ENCODE measurements around the gene HNRNPF. TPM values are rescaled to one million over a fixed set of nuclear protein-coding genes. Genes with fewer than 3 reads are reported as not detected.
"Not testable (repeated sequence)": the region's sequence is repeated elsewhere in the genome, so short reads cannot be mapped to it uniquely, and the experiment has no call there.

HNRNPF gene
- total RNA-seq, 1 donor from 2014 or later = 268 TPM

DNA sequence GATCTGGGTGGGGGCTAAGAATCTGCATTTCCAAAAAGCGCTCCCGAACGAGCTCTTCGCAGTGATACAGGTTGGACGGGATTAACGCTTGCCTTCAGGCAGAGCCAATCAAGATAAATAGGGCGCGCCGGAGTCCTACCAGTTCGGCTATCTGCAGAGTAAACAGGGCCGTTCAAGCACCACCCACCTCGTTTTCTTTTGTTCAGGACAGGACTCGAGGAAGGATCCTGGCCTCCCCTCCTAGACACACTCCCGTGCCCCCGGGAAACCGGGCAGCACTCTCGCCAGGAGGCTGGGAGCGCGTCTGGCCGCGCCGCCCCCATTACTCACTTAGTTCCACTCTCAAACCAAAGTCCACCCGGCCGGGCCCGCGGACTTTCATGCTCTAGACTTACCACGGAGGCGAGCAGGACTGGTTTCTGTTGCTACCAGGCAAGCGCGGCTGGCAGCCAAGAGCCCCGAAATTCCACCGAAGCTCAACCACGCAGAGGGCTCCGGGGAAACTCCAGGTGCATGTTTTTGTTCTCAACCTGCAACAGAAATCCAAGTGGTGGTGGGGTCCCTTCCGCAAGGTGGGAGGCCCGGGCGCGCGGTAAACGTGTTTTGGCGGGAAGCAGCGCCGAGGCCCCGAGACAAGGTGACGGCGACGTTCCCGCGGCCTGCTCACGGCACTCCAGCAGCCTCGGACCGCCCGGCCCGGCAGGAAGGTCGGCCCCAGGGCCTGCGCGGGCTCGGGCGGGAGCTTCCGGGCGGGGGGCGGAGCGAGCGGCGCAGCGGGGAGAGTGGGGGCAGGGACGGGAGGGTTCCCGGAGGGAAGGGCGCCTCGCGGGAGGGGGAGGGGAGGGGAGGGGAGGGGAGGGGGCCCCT is 12.7 kb downstream of the HNRNPF start:
- peak overlapping the region; percentile 70 for H3K4me3 ChIP-seq (ENCODE audit: low read depth, low read length)
- TF ChIP-seq, protein P1, sequence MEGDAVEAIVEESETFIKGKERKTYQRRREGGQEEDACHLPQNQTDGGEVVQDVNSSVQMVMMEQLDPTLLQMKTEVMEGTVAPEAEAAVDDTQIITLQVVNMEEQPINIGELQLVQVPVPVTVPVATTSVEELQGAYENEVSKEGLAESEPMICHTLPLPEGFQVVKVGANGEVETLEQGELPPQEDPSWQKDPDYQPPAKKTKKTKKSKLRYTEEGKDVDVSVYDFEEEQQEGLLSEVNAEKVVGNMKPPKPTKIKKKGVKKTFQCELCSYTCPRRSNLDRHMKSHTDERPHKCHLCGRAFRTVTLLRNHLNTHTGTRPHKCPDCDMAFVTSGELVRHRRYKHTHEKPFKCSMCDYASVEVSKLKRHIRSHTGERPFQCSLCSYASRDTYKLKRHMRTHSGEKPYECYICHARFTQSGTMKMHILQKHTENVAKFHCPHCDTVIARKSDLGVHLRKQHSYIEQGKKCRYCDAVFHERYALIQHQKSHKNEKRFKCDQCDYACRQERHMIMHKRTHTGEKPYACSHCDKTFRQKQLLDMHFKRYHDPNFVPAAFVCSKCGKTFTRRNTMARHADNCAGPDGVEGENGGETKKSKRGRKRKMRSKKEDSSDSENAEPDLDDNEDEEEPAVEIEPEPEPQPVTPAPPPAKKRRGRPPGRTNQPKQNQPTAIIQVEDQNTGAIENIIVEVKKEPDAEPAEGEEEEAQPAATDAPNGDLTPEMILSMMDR (IDR thresholded peaks at IDR 0.05; ENCODE audit: insufficient read depth, low read length, poor library complexity, severe bottlenecking) = no peak
- DNase-seq (ENCODE audit: low read depth) = no peak
- H3K27me3 ChIP-seq (ENCODE audit: control insufficient read depth, insufficient read depth, low read length) = no peaks in the 10 kb centered on the region
- H3K36me3 ChIP-seq (ENCODE audit: control insufficient read depth, insufficient read depth, low read length) = peaks cover 2% of the 10 kb centered on the region

GRCh38 chr10:43395571-43396060 is 13.4 kb downstream of the HNRNPF start:
- TF ChIP-seq, protein P1 (IDR thresholded peaks at IDR 0.05; ENCODE audit: insufficient read depth, low read length, poor library complexity, severe bottlenecking) = no peak
- DNase-seq (ENCODE audit: low read depth) = no peak
- no peaks in the 10 kb centered on the region for H3K27me3 ChIP-seq (ENCODE audit: control insufficient read depth, insufficient read depth, low read length)
- peaks cover 2% of the 10 kb centered on the region for H3K36me3 ChIP-seq (ENCODE audit: control insufficient read depth, insufficient read depth, low read length)
- H3K4me3 ChIP-seq (ENCODE audit: low read depth, low read length) = peak overlapping the region; percentile 70

GRCh38 chr10:43394868-43395267 is 14.1 kb downstream of the HNRNPF start:
- TF ChIP-seq, protein P1 (IDR thresholded peaks at IDR 0.05; ENCODE audit: insufficient read depth, low read length, poor library complexity, severe bottlenecking) = no peak
- no peak overlapping the region for H3K4me3 ChIP-seq (ENCODE audit: low read depth, low read length)

DNA sequence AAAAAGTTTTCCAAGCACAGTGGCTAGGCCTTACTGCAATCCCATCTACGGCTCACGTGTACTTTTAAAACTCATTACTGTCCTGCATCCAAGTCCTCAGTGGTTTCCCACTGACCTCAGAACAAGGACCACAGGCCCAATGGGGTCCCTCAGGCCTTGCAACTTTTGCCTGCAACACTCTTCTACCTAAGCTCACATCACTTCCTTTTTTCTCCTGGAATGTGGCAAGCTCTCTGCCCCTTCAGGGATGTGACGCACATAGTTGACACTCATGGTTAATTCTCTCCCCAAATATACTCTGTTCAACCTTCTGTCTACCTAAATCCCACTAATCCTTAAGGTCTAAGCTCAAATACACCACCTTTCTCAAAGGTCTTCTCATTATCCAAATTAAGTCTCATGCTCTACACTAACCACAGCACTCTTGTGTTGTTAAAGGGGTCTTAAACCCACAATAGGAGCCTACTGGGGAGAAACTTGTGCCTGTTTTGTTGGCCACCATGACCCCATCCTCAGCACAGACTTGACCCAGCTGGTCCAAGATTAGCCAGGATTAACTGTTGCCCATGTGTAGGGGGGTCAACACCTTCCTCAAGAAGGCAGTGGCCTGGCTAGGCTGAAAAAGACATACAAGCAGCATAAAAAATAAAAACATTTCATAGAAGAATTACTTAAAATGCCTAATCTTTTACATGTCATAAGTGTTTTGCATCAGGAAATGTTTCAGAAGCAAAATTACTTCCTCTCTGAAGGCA is 15.2 kb downstream of the HNRNPF start:
- DNase-seq (ENCODE audit: low read depth) = no peak
- Histone ChIP-seq H3K27me3 (ENCODE audit: control insufficient read depth, insufficient read depth, low read length) (no peaks in the 10 kb centered on the region), H3K4me3 (ENCODE audit: low read depth, low read length) (no peak overlapping the region), H3K36me3 (ENCODE audit: control insufficient read depth, insufficient read depth, low read length) (peaks cover 5% of the 10 kb centered on the region)
- TF ChIP-seq, protein P1 (IDR thresholded peaks at IDR 0.05; ENCODE audit: insufficient read depth, low read length, poor library complexity, severe bottlenecking) = no peak

More at GRCh38 chr10:43394868-43395267, 14.1 kb downstream of the HNRNPF start:
- DNase-seq (ENCODE audit: low read depth) = no peak
- no peaks in the 10 kb centered on the region for H3K27me3 ChIP-seq (ENCODE audit: control insufficient read depth, insufficient read depth, low read length)
- H3K36me3 ChIP-seq (ENCODE audit: control insufficient read depth, insufficient read depth, low read length) = peaks cover 4% of the 10 kb centered on the region

DNA sequence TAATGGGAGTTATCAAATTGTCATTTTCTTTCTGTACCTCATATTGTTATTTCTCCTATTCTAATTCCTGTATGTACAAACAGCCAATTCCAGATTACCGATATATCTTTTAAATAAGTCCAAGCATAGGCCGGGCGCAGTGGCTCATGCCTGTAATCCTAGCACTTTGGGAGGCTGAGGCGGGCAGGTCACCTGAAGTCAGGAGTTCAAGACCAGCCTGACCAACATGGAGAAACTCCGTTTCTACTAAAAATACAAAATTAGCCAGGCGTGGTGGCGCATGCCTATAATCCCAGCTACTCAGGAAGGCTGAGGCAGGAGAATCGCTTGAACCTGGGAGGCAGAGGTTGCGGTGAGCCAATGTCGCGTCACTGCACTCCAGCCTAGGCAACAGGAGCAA is 15.8 kb downstream of the HNRNPF start:
- not testable (repeated sequence) for H3K36me3 ChIP-seq (ENCODE audit: control insufficient read depth, insufficient read depth, low read length); DNase-seq (ENCODE audit: low read depth)

DNA sequence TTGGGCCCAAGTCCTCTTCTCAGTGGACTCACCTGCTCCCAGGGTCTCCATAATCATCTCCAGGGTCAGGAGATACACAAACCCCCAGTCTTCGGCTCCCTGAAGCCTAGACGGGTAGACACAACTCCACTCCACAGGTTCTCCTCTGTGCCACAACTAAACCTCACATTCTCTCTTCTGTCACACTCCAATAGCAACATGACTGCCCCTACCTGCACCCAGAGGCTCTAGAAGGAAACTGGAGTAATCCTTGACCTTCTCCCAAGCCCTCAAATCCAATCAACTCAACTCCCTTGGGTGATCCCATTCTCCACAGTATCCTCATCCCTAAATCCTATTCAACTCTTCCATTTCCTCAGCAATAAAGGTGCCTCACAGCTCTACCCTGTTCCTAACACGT is 16.2 kb downstream of the HNRNPF start:
- Histone ChIP-seq H3K27me3 (ENCODE audit: control insufficient read depth, insufficient read depth, low read length) (no peaks in the 10 kb centered on the region), H3K4me3 (ENCODE audit: low read depth, low read length) (no peak overlapping the region), H3K36me3 (ENCODE audit: control insufficient read depth, insufficient read depth, low read length) (peaks cover 5% of the 10 kb centered on the region)
- TF ChIP-seq, protein P1 (IDR thresholded peaks at IDR 0.05; ENCODE audit: insufficient read depth, low read length, poor library complexity, severe bottlenecking) = no peak
- no peak for DNase-seq (ENCODE audit: low read depth)

More for the DNA sequence above, 15.8 kb downstream of the HNRNPF start:
- not testable (repeated sequence) for H3K4me3 ChIP-seq (ENCODE audit: low read depth, low read length); H3K27me3 ChIP-seq (ENCODE audit: control insufficient read depth, insufficient read depth, low read length)

Data from kidney epithelial cell (primary cell).